GM12878 (cell line): Measurements from ENCODE around the gene EHHADH. TPM values are rescaled to one million over a fixed set of nuclear protein-coding genes. Genes with fewer than 3 reads are reported as not detected.

Experiments used
- ATAC-seq: fragments of 200-7000 bp; cut with Tn5 transposase; 3 replicates; pipeline ENCODE4 v1.9.1; 2020; ENCODE audit warnings: mild to moderate bottlenecking, moderate library complexity
- BruUV-seq: library from RNA; stranded (reverse); fragments of 400-500 nt; replicated peaks from 2 replicates; lab custom pipeline; 2021; lab: Mats Ljungman, UMichigan
- CTCF ChIA-PET: fragments of 300-600 bp; sonication (Branson Sonifier 250); formaldehyde crosslinking; extraction: SDS; loops from one replicate; lab custom pipeline; 2021; ENCODE audit warnings: inconsistent platforms; lab: Yijun Ruan, JAX
- POLR2A ChIA-PET: fragments of 350-600 bp; formaldehyde crosslinking; extraction: SDS; loops from one replicate; lab custom pipeline; 2021; ENCODE audit warnings: inconsistent platforms; lab: Charles Lee
- RAD21 ChIA-PET: fragments of 300-600 bp; sonication (Branson Sonifier 250); formaldehyde crosslinking; loops from one replicate; lab custom pipeline; 2023; ENCODE audit warnings: antibody characterized with exemption; ENCODE audit not compliant: unreplicated experiment; lab: Charles Lee
- SMC1A ChIA-PET: fragments of 300-600 bp; sonication (Branson Sonifier 250); formaldehyde crosslinking; loops from one replicate; lab custom pipeline; 2023; ENCODE audit not compliant: unreplicated experiment, uncharacterized antibody; lab: Charles Lee
- DNase-seq: peaks from one replicate; pipeline ENCODE4 v3.0.0-alpha.2; 2011; ENCODE audit warnings: low read depth, low spot score
- FAIRE-seq: peaks from 3 replicates; lab custom pipeline; 2011; peaks lifted over from hg19 to GRCh38; lab: Jason Lieb, UNC
- H2AFZ ChIP-seq: 2 replicates; pipeline ENCODE4 v1.6.0; 2011; ENCODE audit warnings: low read depth, low read length, control low read depth; ENCODE audit not compliant: control insufficient read depth
- H3K27ac ChIP-seq: 2 replicates; pipeline ENCODE4 v1.5.1; 2011; ENCODE audit warnings: control low read depth; ENCODE audit not compliant: control insufficient read depth, insufficient read depth
- H3K27me3 ChIP-seq, 2 experiments: replicated peaks in 1 of 2; 2 replicates each; pipeline versions ENCODE4 v1.6.0 to v1.6.1; 2011; ENCODE audit warnings: low read length in 1 of 2; ENCODE audit not compliant: control insufficient read depth in 2 of 2, insufficient read depth in 2 of 2
- H3K36me3 ChIP-seq, 2 experiments: 2 replicates each; pipeline ENCODE4 v1.5.1; 2011; ENCODE audit warnings: low read length in 1 of 2; ENCODE audit not compliant: control insufficient read depth in 2 of 2, insufficient read depth in 2 of 2
- H3K4me1 ChIP-seq: 2 replicates; pipeline ENCODE4 v1.6.1; 2011; ENCODE audit warnings: mild to moderate bottlenecking, low read length, moderate library complexity, mixed read lengths; ENCODE audit not compliant: control insufficient read depth, insufficient read depth
- H3K4me2 ChIP-seq: 2 replicates; pipeline ENCODE4 v1.6.0; 2011; ENCODE audit warnings: control low read depth; ENCODE audit not compliant: control insufficient read depth, insufficient read depth
- H3K4me3 ChIP-seq: fragments of 200-600 bp; sonication (generic); 2 replicates; pipeline ENCODE4 v1.5.1; 2016
- H3K79me2 ChIP-seq: 2 replicates; pipeline ENCODE4 v1.6.0; 2011; ENCODE audit warnings: low read length; ENCODE audit not compliant: control insufficient read depth, insufficient read depth
- H3K9ac ChIP-seq: 2 replicates; pipeline ENCODE4 v1.8.0; 2011; ENCODE audit warnings: low read length, control low read depth, mixed read lengths; ENCODE audit not compliant: control insufficient read depth, insufficient read depth
- H3K9me3 ChIP-seq: replicated peaks from 3 replicates; pipeline ENCODE4 v1.5.1; 2011; ENCODE audit warnings: mild to moderate bottlenecking, low read length; ENCODE audit not compliant: control insufficient read depth, insufficient read depth
- H4K20me1 ChIP-seq: 2 replicates; pipeline ENCODE4 v1.6.0; 2011; ENCODE audit not compliant: control insufficient read depth, insufficient read depth
- CREB1 ChIP-seq: IDR thresholded peaks from 2 replicates; pipeline ENCODE4 v1.6.1; 2012; ENCODE audit warnings: low read depth, mild to moderate bottlenecking, inconsistent platforms
- EED ChIP-seq: sonication (generic); IDR thresholded peaks from 2 replicates; pipeline ENCODE4 v1.6.1; 2016; ENCODE audit warnings: antibody characterized with exemption, low read depth
- ESRRA ChIP-seq: IDR thresholded peaks from 2 replicates; pipeline ENCODE4 v1.6.1; 2012; ENCODE audit warnings: mild to moderate bottlenecking, low read length, improper control_type of control experiment
- GABPA ChIP-seq: IDR thresholded peaks from 2 replicates; pipeline ENCODE4 v1.6.1; 2014; ENCODE audit warnings: antibody characterized with exemption, low read depth, mild to moderate bottlenecking, inconsistent platforms
- HDAC2 ChIP-seq: fragments of 200-600 bp; sonication (generic); IDR thresholded peaks from 2 replicates; pipeline ENCODE4 v1.6.1; 2017
- IKZF1 ChIP-seq: fragments of 450-650 bp; conservative IDR thresholded peaks from 2 replicates; pipeline ENCODE4 v1.6.1; 2017; ENCODE audit warnings: antibody characterized with exemption, mild to moderate bottlenecking
- MAX ChIP-seq: IDR thresholded peaks from 2 replicates; pipeline ENCODE4 v1.6.1; 2012; ENCODE audit warnings: low read depth, low read length, improper control_type of control experiment
- MYB ChIP-seq: fragments of 150-350 bp; IDR thresholded peaks from 2 replicates; pipeline ENCODE4 v1.6.1; 2014; ENCODE audit warnings: mild to moderate bottlenecking, low read depth, low read length, borderline replicate concordance
- NBN ChIP-seq: fragments of 450-650 bp; IDR thresholded peaks from 2 replicates; pipeline ENCODE4 v1.6.1; 2016
- PBX3 ChIP-seq: IDR thresholded peaks from 2 replicates; pipeline ENCODE4 v1.6.1; 2011; ENCODE audit warnings: mild to moderate bottlenecking, low read depth, low read length, moderate library complexity; ENCODE audit not compliant: insufficient replicate concordance
- POU2F2 ChIP-seq: IDR thresholded peaks from 3 replicates; pipeline ENCODE4 v1.6.1; 2011; ENCODE audit warnings: low read depth, mild to moderate bottlenecking, low read length, borderline replicate concordance
- TAF1 ChIP-seq: IDR thresholded peaks from 2 replicates; pipeline ENCODE4 v1.6.1; 2011; ENCODE audit warnings: mild to moderate bottlenecking, low read depth, low read length, borderline replicate concordance
- ZNF24 ChIP-seq: fragments of 450-650 bp; IDR thresholded peaks from 2 replicates; pipeline ENCODE4 v1.6.1; 2017; ENCODE audit warnings: antibody characterized with exemption, mild to moderate bottlenecking
- ZNF592 ChIP-seq: fragments of 450-650 bp; IDR thresholded peaks from 2 replicates; pipeline ENCODE4 v1.6.1; 2017; ENCODE audit warnings: mild to moderate bottlenecking, moderate library complexity
- WGBS: methylation state at CpG from one replicate; pipeline ENCODE4 v1.1.6; 2016; ENCODE audit warnings: low lambda C conversion rate; ENCODE audit not compliant: insufficient replicate concordance, insufficient coverage; ENCODE audit errors: missing lambda C conversion rate; 5-methylcytosine and 5-hydroxymethylcytosine counted together
- in situ Hi-C: fragments of 300-500 bp; cut with MboI; formaldehyde crosslinking; loops from 9 replicates; pipeline ENCODE4 v1.14.3; 2018; ENCODE audit warnings: mixed read lengths
- intact Hi-C: fragments of 100-400 bp; cut with micrococcal nuclease; formaldehyde crosslinking; loops from one replicate; pipeline ENCODE4 v1.14.2; 2022; ENCODE audit not compliant: unreplicated experiment
- polyA plus RNA-seq, 11 experiments: library from polyadenylated mRNA; depleted of rRNA in 4 of 11; unstranded in 6 of 11; stranded (reverse) in 5 of 11; fragments of >200 nt; fragmentation: Nextera tagmentation in 4 of 11; fragmentation: Illumina TruSeq in 1 of 11; extraction: Ambion mirVana in 4 of 11; extraction: Trizol in 1 of 11; gene quantifications; 1 replicate in 1 of 11; 2 replicates in 10 of 11; pipeline versions ENCODE4 v1.2.1 to v1.2.3, GENCODE V29; 2011 to 2016; ENCODE audit warnings: inconsistent platforms in 2 of 11, missing spikeins in 2 of 11, low read depth in 1 of 11
- total RNA-seq, 4 experiments: library from RNA; depleted of rRNA in 3 of 4; stranded (reverse); fragments of >200 nt in 3 of 4; fragmentation: Illumina TruSeq in 1 of 4; extraction: Trizol in 1 of 4; gene quantifications; 2 replicates each; pipeline versions ENCODE4 v1.2.1 to v1.2.3, GENCODE V29; 2013 to 2021
- TF ChIP-seq, protein P1 (sequence below): IDR thresholded peaks from 2 replicates; pipeline ENCODE4 v1.6.1; 2012; ENCODE audit warnings: low read depth, low read length, improper control_type of control experiment

Gene EHHADH
- total and polyA plus RNA-seq, 10 of the 15 experiments (the other 5 are each of a cell fraction or from before 2014, with no cell fraction given) = 0.96 to 8.4 (median 5.3) TPM

GRCh38 chr3:185164428-185165217 is 89.2 kb downstream of the EHHADH start:
- Histone ChIP-seq H3K79me2 (no peaks in the 10 kb centered on the region), H4K20me1 (no peaks in the 10 kb centered on the region), H3K27me3 (no peaks in the 10 kb centered on the region; a peak in 2 of 4 replicates), H3K4me1 (no peaks in the 10 kb centered on the region), H3K27ac (no peak overlapping the region), H3K9me3 (no peaks in the 10 kb centered on the region), H3K9ac (no peak overlapping the region), H3K4me3 (no peak overlapping the region), H3K4me2 (no peak overlapping the region), H3K36me3 (no peaks in the 10 kb centered on the region), H2AFZ (no peak overlapping the region)
- ChIA-PET SMC1A (interaction anchor here (0.9 to 2.2 kb wide), 3 partner anchors 8 to 46 kb away, joined by 3 to 9 read pairs (median 4); no protein-coding TSS in a partner anchor), RAD21 (interaction anchor here (0.9 kb wide), 1 partner anchor 11 kb away, joined by 3 read pairs; no protein-coding TSS in a partner anchor), CTCF (interaction anchor here (0.7 to 1.2 kb wide), 2 partner anchors 15 to 19 kb away, joined by 3 read pairs; no protein-coding TSS in a partner anchor), POLR2A (interaction anchor here (0.6 kb wide), 1 partner anchor 18 kb away, joined by 5 read pairs; no protein-coding TSS in a partner anchor)
- no peak for FAIRE-seq
- BruUV-seq = no TSS peak
- 38% methylated on average over 6 of the region's 6 CpGs for WGBS
- TF ChIP-seq PBX3 (no peak), HDAC2 (no peak), ZNF24 (no peak), TAF1 (no peak), IKZF1 (no peak), MYB (no peak), MAX (no peak), ZNF592 (no peak), EED (no peak), CREB1 (no peak), ESRRA (no peak), GABPA (no peak), POU2F2 (no peak), NBN (no peak)
- TF ChIP-seq, protein P1, sequence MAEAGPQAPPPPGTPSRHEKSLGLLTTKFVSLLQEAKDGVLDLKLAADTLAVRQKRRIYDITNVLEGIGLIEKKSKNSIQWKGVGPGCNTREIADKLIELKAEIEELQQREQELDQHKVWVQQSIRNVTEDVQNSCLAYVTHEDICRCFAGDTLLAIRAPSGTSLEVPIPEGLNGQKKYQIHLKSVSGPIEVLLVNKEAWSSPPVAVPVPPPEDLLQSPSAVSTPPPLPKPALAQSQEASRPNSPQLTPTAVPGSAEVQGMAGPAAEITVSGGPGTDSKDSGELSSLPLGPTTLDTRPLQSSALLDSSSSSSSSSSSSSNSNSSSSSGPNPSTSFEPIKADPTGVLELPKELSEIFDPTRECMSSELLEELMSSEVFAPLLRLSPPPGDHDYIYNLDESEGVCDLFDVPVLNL = no peak
- in situ Hi-C loops (no loop called here), intact Hi-C loops (no loop called here)
- no peak for DNase-seq
- ATAC-seq = no peak
